ENCODE measurements around the gene ZNF227.
"Not testable (repeated sequence)": the region's sequence is repeated elsewhere in the genome, so short reads cannot be mapped to it uniquely, and the experiment has no call there.

ZNF227 gene

GRCh38 chr19:44253392-44253791 is 41.1 kb downstream of the ZNF227 start:
- DNase-seq, result not testable (repeated sequence)

DNA sequence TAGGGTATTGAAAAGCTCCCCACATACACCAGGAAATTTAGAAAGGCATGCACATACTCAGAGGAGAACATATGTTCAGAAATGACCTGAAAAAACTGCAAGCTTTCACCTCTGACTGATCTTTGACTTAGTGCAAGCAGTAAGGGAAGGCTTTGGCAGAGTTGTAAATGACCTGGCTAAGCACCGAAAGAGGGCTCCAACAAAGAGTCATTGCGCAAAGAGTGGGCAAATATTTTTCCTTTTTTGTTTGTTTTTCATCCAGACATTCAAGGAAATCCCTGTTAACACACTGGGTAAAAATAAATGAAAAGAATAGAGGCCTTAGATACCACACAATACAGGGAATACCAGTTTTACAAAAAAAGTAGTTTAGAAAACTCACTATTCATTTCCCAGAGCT is 42.2 kb downstream of the ZNF227 start:
- DNase-seq, result no peak

DNA sequence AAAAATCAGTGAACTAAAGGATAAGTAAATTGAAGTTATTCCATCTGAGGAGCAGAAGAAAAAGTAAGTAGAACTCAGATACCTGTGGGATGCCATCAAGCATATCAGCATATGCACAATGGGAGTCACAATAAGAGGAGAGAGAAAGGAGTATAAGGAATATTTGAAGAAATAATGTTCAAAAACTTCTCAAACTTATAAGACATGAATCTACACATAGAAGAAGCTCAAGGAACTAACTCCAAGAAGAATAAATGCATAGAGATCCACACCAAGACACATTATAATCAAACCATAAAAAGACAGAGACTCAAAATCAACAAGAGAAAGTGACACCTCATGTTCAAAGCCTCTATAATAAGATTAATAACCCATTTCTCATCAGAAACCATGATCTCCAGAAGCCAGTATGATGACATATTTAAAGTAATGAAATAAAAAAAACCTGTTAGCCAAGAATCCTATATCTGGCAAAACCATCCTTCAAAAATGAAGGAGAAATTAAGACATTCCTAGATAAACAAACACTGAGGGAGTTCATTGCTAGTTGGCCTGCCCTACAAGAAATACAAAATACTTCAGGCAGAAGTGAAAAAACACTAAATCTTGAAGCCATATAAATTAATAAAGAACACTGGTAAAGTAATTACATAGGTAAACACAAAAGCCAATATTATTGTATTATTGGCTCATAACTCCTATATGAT is 43.5 kb downstream of the ZNF227 start:
- no peak for DNase-seq

- no peak for DNase-seq
Measured at GRCh38 chr19:44258136-44258535, 45.8 kb downstream of the ZNF227 start.

- no peak for DNase-seq
Measured at GRCh38 chr19:44258835-44259413, 46.6 kb downstream of the ZNF227 start.

DNA sequence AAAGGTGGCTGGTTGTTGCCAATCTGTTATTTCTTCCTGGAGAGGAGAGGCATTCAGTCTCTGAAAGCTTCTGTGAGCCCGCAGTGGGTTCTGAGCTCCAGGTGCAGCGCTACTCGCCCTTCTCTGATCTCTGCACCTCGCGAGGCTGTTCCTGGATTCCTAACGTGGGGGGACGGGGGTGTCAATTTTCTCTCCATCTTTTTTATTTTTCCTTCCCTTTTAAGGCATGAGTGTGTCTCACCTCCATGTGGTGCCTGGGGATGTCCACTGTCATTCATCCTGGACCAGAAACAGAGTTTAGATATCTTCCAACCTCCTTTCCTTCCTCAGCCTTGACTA is 48.0 kb downstream of the ZNF227 start:
- DNase-seq, result no peak

- DNase-seq, result no peak
Measured at GRCh38 chr19:44260695-44261446, 48.5 kb downstream of the ZNF227 start.

DNA sequence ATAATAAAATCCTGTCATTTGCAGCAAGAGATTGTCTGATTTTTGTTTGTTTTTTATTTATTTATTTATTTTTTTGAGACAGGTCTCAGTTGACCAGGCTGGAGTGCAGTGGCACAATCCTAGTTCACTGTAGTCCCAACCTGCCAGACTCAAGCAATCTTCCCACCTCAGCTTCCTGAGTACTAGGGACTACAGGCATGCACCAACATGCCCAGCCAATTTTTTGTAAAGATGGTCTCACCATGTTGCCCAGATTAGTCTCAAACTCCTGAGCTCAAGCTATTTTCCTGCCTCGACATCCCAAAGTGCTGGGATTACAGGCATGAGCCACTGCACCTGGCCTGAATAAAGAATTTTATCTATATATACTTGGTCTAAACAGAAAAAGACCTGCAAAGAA is 65.0 kb downstream of the ZNF227 start:
- DNase-seq, result no peak

DNA sequence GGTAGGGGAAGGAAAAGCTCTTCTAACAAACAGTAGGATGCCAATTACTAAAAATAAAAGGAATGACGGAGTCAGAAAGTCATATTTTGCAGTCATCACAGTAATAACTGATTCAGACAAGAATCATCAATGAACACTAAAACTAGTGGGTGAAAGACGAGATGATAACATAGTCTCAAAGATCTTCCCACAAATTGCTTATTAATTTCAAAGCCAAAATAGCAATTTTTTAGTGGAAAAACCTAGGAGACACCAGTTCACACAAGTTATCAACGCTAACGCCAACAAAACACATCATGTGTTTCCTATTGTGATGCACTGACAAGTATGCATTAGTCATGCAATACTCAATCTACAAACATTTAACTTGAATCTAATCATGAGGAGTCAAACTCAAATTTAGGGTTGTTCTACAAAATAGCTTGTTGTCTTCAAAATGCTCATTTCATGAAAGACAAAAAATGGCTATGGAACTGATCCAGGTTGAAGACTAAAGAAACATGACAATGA is 65.9 kb downstream of the ZNF227 start:
- no peak for DNase-seq

DNA sequence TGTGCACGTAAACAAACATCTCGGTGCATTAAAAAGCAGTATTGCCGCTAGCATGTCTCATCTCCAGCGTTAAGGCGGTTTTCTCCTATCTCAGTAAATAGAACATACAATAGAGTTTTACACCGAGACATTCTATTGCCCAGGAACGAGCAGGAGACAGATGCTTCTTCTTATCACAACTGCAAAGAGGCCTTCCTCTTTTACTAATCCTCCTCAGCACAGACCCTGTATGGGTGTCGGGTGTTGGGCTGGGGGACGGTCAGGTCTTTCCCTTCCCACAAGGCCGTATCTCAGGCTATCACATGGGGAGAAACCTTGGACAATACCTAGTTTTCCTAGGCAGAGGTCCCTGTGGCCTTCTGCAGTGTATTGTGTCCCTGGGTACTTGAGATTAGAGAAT is 68.6 kb downstream of the ZNF227 start:
- no peak for DNase-seq

DNA sequence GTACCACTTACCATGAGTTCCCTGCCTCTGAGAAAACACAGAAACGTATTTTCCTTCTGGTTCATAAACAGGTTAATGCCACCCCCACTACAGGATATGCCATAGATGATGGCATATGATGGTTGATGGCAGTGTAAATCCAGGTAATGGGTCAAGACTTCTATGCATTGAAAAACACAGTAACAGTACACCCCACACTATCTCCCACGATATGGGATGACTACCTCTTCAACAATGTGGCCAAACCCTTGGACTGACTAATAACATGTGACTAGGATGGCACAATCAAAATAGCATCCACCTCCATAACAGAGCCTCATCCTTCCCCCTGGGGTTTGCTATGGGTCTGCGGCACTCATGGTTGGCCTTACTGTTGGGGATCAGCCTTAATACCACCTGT is 70.5 kb downstream of the ZNF227 start:
- no peak for DNase-seq

GRCh38 chr19:44284968-44285367 is 72.6 kb downstream of the ZNF227 start:
- no peak for DNase-seq

All from hippocampal formation (tissue), 2 donors.